DOHH2 (cell line): Measurements from ENCODE around the gene HDAC3.

Source experiments
- H3F3A ChIP-seq: fragments of 200-600 bp; sonication (generic), shearing (Covaris generic); 2 replicates; pipeline ENCODE4 v1.6.0; 2016; ENCODE audit warnings: antibody characterized with exemption, mild to moderate bottlenecking; ENCODE audit not compliant: control insufficient read depth, insufficient read depth
- H3K27ac ChIP-seq: fragments of 200-600 bp; sonication (generic); 2 replicates; pipeline ENCODE4 v1.5.1; 2014; ENCODE audit warnings: low read depth, mild to moderate bottlenecking, low read length, moderate library complexity
- H3K27me3 ChIP-seq: fragments of 200-600 bp; sonication (generic); 2 replicates; pipeline ENCODE4 v1.6.1; 2014; ENCODE audit warnings: mild to moderate bottlenecking, low read length, mixed read lengths; ENCODE audit not compliant: control insufficient read depth
- H3K36me3 ChIP-seq: fragments of 200-600 bp; sonication (generic); 2 replicates; pipeline ENCODE4 v1.6.1; 2014; ENCODE audit warnings: mild to moderate bottlenecking, low read length, moderate library complexity, mixed read lengths; ENCODE audit not compliant: control insufficient read depth
- H3K4me1 ChIP-seq: fragments of 200-600 bp; sonication (generic); 2 replicates; pipeline ENCODE4 v1.6.1; 2014; ENCODE audit warnings: mild to moderate bottlenecking, low read length, mixed read lengths; ENCODE audit not compliant: control insufficient read depth
- H3K4me2 ChIP-seq: fragments of 200-600 bp; sonication (generic); 2 replicates; pipeline ENCODE4 v1.6.0; 2014; ENCODE audit warnings: mild to moderate bottlenecking, low read length, moderate library complexity
- H3K4me3 ChIP-seq: fragments of 200-600 bp; sonication (generic); 2 replicates; pipeline ENCODE4 v1.5.1; 2014; ENCODE audit warnings: mild to moderate bottlenecking, low read length, mixed read lengths
- H3K79me2 ChIP-seq: fragments of 200-600 bp; sonication (generic); 2 replicates; pipeline ENCODE4 v1.6.1; 2014; ENCODE audit warnings: mild to moderate bottlenecking, low read length, mixed read lengths; ENCODE audit not compliant: control insufficient read depth
- H3K9me2 ChIP-seq: fragments of 200-600 bp; sonication (generic); replicated peaks from 2 replicates; pipeline ENCODE4 v1.6.1; 2014; ENCODE audit warnings: mild to moderate bottlenecking, low read length, mixed read lengths; ENCODE audit not compliant: control insufficient read depth
- H3K9me3 ChIP-seq: fragments of 200-600 bp; sonication (generic); 2 replicates; pipeline ENCODE4 v1.6.1; 2014; ENCODE audit warnings: antibody characterized with exemption, low read length, mixed read lengths; ENCODE audit not compliant: control insufficient read depth, insufficient read depth
- H4K20me1 ChIP-seq: fragments of 200-600 bp; sonication (generic); 2 replicates; pipeline ENCODE4 v1.6.0; 2014; ENCODE audit warnings: low read depth, mild to moderate bottlenecking, antibody characterized with exemption, low read length, moderate library complexity; ENCODE audit not compliant: control insufficient read depth, insufficient read depth
- EZH2phosphoT487 ChIP-seq: fragments of 200-600 bp; sonication (generic); IDR thresholded peaks from 2 replicates; pipeline ENCODE4 v1.6.1; 2017; ENCODE audit warnings: borderline replicate concordance, mild to moderate bottlenecking, antibody characterized with exemption, low read length, moderate library complexity, mixed read lengths
- TF ChIP-seq, protein P1 (sequence below): fragments of 200-600 bp; sonication (generic); IDR thresholded peaks from one replicate; pipeline ENCODE4 v1.5.1; 2014; ENCODE audit warnings: antibody characterized with exemption, mild to moderate bottlenecking, low read depth, low read length; ENCODE audit not compliant: poor library complexity, severe bottlenecking

HDAC3 gene

DNA sequence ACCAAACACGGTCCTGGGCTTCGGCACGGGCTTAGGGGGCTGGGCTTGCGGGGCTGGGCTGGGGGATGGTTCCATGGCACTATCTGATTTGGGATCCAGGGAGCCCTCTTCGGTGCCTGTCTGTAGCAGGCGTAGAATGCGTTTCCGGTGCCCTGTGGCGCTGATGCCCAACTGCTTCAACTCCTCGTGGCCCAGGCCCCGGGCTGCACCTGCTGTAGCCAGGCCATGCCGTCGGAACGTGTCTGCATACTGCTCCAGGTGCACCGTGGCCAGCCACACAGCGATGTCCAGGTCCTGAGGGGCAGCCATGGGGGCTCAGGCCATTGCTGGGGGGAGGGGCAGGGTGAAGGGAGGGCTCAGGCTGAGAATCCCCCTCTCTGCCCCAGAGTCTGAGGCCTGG, 43.5 kb upstream of the HDAC3 start:
- TF ChIP-seq EZH2phosphoT487: no peak
- TF ChIP-seq, protein P1, sequence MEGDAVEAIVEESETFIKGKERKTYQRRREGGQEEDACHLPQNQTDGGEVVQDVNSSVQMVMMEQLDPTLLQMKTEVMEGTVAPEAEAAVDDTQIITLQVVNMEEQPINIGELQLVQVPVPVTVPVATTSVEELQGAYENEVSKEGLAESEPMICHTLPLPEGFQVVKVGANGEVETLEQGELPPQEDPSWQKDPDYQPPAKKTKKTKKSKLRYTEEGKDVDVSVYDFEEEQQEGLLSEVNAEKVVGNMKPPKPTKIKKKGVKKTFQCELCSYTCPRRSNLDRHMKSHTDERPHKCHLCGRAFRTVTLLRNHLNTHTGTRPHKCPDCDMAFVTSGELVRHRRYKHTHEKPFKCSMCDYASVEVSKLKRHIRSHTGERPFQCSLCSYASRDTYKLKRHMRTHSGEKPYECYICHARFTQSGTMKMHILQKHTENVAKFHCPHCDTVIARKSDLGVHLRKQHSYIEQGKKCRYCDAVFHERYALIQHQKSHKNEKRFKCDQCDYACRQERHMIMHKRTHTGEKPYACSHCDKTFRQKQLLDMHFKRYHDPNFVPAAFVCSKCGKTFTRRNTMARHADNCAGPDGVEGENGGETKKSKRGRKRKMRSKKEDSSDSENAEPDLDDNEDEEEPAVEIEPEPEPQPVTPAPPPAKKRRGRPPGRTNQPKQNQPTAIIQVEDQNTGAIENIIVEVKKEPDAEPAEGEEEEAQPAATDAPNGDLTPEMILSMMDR: no peak
- Histone ChIP-seq H3K4me1 (peaks cover 15% of the 10 kb centered on the region), H3K36me3 (no peaks in the 10 kb centered on the region), H3K9me2 (no peaks in the 10 kb centered on the region), H4K20me1 (no peaks in the 10 kb centered on the region), H3K79me2 (no peaks in the 10 kb centered on the region), H3K4me3 (no peak overlapping the region), H3K27me3 (peaks cover 36% of the 10 kb centered on the region), H3K4me2 (no peak overlapping the region), H3K9me3 (no peaks in the 10 kb centered on the region), H3F3A (no peaks in the 10 kb centered on the region), H3K27ac (no peak overlapping the region)

DNA sequence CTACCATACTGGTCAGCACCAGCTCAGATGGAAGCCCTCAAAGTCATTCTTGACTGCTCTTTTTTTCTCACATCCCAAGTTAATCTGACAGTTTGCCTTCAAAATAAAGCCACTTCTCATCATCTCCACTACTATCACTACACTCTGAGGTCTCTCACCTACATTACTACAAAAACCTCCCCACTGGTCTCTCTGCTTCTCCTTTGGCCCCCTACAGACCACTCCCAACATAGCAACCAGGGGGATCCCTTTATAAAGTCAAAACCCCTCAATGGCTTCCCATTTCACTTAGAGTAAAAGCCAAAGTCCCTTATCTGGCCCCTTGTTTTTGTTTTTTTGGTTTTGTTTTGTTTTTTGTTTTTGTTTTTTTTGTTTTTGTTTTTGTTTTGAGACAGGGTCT, 40.8 kb upstream of the HDAC3 start:
- H4K20me1 ChIP-seq: no peaks in the 10 kb centered on the region
- no peak overlapping the region for H3K27ac ChIP-seq
- H3K4me1 ChIP-seq: peaks cover 4% of the 10 kb centered on the region
- H3K36me3 ChIP-seq: no peaks in the 10 kb centered on the region
- H3K9me3 ChIP-seq: no peaks in the 10 kb centered on the region
- H3F3A ChIP-seq: no peaks in the 10 kb centered on the region
- H3K9me2 ChIP-seq: no peaks in the 10 kb centered on the region
- no peak overlapping the region for H3K4me3 ChIP-seq
- H3K27me3 ChIP-seq: peaks cover 23% of the 10 kb centered on the region
- no peak for TF ChIP-seq EZH2phosphoT487
- TF ChIP-seq, protein P1: peak; percentile 35
- H3K4me2 ChIP-seq: no peak overlapping the region
- no peaks in the 10 kb centered on the region for H3K79me2 ChIP-seq

DNA sequence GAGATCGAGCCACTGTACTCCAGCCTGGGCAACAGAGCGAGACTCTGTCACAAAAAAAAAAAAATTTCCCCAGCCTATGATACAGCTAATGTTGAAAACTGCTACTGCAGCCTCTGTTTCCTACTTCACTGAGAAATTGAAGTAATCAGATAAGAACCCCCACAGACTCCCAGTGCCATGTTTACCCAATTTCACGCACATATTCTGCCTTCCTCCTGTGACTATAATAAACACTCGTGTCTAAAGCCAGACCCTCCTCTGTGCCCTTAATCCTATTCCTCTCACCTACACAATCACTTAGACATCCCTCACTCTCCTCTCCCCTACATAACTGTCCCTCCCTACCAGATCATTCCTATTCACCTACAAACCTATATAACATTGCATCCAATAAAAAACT, 39.0 kb upstream of the HDAC3 start:
- no peak overlapping the region for H3K27ac ChIP-seq
- H3K36me3 ChIP-seq: no peaks in the 10 kb centered on the region
- TF ChIP-seq, protein P1: no peak
- no peak for TF ChIP-seq EZH2phosphoT487
- no peaks in the 10 kb centered on the region for H3F3A ChIP-seq
- H3K79me2 ChIP-seq: no peaks in the 10 kb centered on the region
- peaks cover 10% of the 10 kb centered on the region; the same call in 1 of the 2 replicates for H3K27me3 ChIP-seq
- no peak overlapping the region for H3K4me2 ChIP-seq
- H3K4me1 ChIP-seq: no peaks in the 10 kb centered on the region
- H3K9me2 ChIP-seq: no peaks in the 10 kb centered on the region
- H3K4me3 ChIP-seq: no peak overlapping the region
- H4K20me1 ChIP-seq: no peaks in the 10 kb centered on the region
- H3K9me3 ChIP-seq: no peaks in the 10 kb centered on the region
